ENCODE results near the gene HOXB4. TPM values are rescaled to one million over a fixed set of nuclear protein-coding genes. Genes with fewer than 3 reads are reported as not detected.

Gene HOXB4
- total RNA-seq, 1 experiment from 2014 or later: 27.9 TPM

DNA sequence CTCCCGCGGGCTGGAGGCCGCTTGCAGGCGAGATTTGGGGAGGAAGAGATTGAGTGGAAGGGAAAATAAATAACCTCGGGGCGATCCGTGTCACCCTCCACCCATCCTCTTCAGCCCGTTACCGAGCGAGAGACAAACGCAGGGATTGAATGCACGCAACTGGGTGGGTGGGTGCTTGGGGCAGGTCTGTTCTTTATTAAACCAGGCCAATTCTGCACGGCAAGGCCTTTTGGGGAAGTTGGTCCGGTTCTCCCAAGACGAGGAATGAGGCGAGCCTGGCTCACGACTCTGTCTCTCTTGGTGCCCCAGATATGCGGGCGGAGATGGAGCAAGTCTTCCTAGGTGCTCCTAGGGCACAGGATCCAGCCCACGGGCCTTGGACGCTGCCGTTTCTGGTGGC is 33.1 kb upstream of the HOXB4 start:
- CTCF ChIA-PET: no interaction called here
- Histone ChIP-seq H3K4me3 (ENCODE audit: low read depth in 2 of 2, low read length in 2 of 2) (peak overlapping the region; percentile 68 to 71), H3K27me3 (ENCODE audit: control insufficient read depth, insufficient read depth, low read length) (no peaks in the 10 kb centered on the region), H3K36me3 (ENCODE audit: control insufficient read depth, insufficient read depth, low read length) (peaks cover 2% of the 10 kb centered on the region), H3K27ac (ENCODE audit: low read length) (peak overlapping the region; percentile 99), H3K9me3 (ENCODE audit: control insufficient read depth, insufficient read depth, low read depth, low read length) (no peaks in the 10 kb centered on the region), H3K4me1 (ENCODE audit: control insufficient read depth, insufficient read depth, low read length) (peaks cover 52% of the 10 kb centered on the region)
- POLR2A ChIA-PET: no interaction called here
- DNase-seq (ENCODE audit: low read depth, low spot score): no peak
- BruUV-seq (replicated peaks): no TSS peak
- TF ChIP-seq POLR2AphosphoS5 (IDR thresholded peaks at IDR 0.05; ENCODE audit: low read depth, low read length): no peak
- TF ChIP-seq, protein P1, sequence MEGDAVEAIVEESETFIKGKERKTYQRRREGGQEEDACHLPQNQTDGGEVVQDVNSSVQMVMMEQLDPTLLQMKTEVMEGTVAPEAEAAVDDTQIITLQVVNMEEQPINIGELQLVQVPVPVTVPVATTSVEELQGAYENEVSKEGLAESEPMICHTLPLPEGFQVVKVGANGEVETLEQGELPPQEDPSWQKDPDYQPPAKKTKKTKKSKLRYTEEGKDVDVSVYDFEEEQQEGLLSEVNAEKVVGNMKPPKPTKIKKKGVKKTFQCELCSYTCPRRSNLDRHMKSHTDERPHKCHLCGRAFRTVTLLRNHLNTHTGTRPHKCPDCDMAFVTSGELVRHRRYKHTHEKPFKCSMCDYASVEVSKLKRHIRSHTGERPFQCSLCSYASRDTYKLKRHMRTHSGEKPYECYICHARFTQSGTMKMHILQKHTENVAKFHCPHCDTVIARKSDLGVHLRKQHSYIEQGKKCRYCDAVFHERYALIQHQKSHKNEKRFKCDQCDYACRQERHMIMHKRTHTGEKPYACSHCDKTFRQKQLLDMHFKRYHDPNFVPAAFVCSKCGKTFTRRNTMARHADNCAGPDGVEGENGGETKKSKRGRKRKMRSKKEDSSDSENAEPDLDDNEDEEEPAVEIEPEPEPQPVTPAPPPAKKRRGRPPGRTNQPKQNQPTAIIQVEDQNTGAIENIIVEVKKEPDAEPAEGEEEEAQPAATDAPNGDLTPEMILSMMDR (IDR thresholded peaks at IDR 0.05): no peak
- TF ChIP-seq TCF7L2 (IDR thresholded peaks at IDR 0.05; ENCODE audit: low read depth, low read length): no peak
- peak; percentile 55; the same call in 1 of the 2 replicates for TF ChIP-seq SIN3A (IDR thresholded peaks at IDR 0.05; ENCODE audit: borderline replicate concordance, insufficient read depth, low read depth, low read length)
- no peak for ATAC-seq
- in situ Hi-C loops (cut with HindIII; ENCODE audit: low pct_unique_long_range_greater_than_20kb, low sequenced_read_pairs): no loop called here
- intact Hi-C loops (cut with micrococcal nuclease; ENCODE audit: unreplicated experiment): loop anchor here (10.0 kb wide), 1 partner anchor 586 kb away; no protein-coding TSS in a partner anchor

DNA sequence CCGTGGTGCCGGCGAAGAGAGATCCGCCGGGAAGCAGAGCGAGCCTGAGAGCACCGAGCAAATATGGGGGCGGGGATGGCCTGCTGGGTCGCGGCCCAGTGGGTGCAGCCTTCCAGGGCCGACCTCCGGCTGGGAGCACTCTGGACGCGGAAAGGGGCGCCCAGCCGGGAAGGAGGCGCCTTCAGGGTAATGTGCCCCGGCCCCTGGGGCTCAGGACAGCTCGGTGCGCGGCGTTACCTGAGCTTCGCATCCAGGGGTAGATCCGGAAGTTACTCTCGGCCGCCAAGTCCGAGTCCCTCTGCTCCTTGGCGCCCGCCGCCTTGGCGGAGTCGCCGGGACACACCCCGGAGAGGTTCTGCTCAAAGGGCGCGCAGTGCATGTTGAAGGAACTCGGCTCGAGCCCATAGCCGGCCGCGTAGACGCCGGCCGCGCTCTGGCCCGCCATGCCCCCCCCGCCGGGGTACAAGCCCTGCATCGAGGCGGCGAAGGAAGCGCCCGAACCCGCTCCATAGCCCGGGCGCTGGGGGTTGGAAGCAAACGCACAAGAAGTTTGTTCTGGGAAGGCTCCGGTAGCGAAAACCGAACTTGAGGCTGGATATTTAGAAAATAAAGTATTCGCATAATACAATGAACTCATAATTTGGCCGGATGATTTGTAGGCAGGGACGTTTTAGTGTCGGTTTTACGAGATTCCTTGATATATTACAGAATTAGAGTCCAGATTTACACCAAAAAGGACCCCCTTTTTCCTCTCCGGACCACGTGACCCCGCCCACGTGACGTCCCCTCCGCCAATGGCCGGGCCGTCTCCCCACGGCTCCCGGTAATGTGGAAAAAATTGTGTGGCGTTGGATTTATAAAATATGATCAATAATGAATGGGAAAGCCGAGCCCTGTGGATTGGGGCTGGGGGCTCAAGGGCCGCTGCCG is 32.4 kb upstream of the HOXB4 start, which contains the start of gene HOXB7:
Gene HOXB7 (minus strand): TSS at position 736 of the 930 bp plus-strand sequence. CDS start 99 bp downstream, at position 637.
- peak; percentile 22 for ATAC-seq
- DNase-seq (ENCODE audit: low read depth, low spot score): no peak
- intact Hi-C loops (cut with micrococcal nuclease; ENCODE audit: unreplicated experiment) (loop anchor here (1.0 to 10.0 kb wide), 2 partner anchors 35 to 586 kb away; no protein-coding TSS in a partner anchor), in situ Hi-C loops (cut with HindIII; ENCODE audit: low pct_unique_long_range_greater_than_20kb, low sequenced_read_pairs) (no loop called here)
- peaks cover 2% of the 10 kb centered on the region for H3K36me3 ChIP-seq (ENCODE audit: control insufficient read depth, insufficient read depth, low read length)
- peak within 1 kb of the TSS; percentile 99 for H3K27ac ChIP-seq (ENCODE audit: low read length)
- ChIA-PET CTCF (interaction anchor here (0.6 kb wide), 2 partner anchors 9 to 252 kb away, joined by 3 read pairs; no protein-coding TSS in a partner anchor), POLR2A (interaction anchor here (0.5 to 2.1 kb wide), 5 partner anchors 12 to 1072 kb away, joined by 4 to 19 read pairs (median 5); no protein-coding TSS in a partner anchor)
- peaks cover 55% of the 10 kb centered on the region for H3K4me1 ChIP-seq (ENCODE audit: control insufficient read depth, insufficient read depth, low read length)
- H3K27me3 ChIP-seq (ENCODE audit: control insufficient read depth, insufficient read depth, low read length): no peaks in the 10 kb centered on the region
- no TSS peak for BruUV-seq (replicated peaks)
- TF ChIP-seq TCF7L2 (IDR thresholded peaks at IDR 0.05; ENCODE audit: low read depth, low read length) (no peak; the same call in 1 of the 2 replicates), SIN3A (IDR thresholded peaks at IDR 0.05; ENCODE audit: borderline replicate concordance, insufficient read depth, low read depth, low read length) (peak; percentile 84), POLR2AphosphoS5 (IDR thresholded peaks at IDR 0.05; ENCODE audit: low read depth, low read length) (peak; percentile 73; the same call in 1 of the 2 replicates)
- TF ChIP-seq, protein P1 (IDR thresholded peaks at IDR 0.05): no peak
- TF ChIP-seq, protein P2, sequence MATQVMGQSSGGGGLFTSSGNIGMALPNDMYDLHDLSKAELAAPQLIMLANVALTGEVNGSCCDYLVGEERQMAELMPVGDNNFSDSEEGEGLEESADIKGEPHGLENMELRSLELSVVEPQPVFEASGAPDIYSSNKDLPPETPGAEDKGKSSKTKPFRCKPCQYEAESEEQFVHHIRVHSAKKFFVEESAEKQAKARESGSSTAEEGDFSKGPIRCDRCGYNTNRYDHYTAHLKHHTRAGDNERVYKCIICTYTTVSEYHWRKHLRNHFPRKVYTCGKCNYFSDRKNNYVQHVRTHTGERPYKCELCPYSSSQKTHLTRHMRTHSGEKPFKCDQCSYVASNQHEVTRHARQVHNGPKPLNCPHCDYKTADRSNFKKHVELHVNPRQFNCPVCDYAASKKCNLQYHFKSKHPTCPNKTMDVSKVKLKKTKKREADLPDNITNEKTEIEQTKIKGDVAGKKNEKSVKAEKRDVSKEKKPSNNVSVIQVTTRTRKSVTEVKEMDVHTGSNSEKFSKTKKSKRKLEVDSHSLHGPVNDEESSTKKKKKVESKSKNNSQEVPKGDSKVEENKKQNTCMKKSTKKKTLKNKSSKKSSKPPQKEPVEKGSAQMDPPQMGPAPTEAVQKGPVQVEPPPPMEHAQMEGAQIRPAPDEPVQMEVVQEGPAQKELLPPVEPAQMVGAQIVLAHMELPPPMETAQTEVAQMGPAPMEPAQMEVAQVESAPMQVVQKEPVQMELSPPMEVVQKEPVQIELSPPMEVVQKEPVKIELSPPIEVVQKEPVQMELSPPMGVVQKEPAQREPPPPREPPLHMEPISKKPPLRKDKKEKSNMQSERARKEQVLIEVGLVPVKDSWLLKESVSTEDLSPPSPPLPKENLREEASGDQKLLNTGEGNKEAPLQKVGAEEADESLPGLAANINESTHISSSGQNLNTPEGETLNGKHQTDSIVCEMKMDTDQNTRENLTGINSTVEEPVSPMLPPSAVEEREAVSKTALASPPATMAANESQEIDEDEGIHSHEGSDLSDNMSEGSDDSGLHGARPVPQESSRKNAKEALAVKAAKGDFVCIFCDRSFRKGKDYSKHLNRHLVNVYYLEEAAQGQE (IDR thresholded peaks at IDR 0.05; ENCODE audit: insufficient read depth in 1 of 2, low read depth in 2 of 2, low read length in 1 of 2): peak in 1 of 2 experiments; percentile 42; a peak in 1 of 4 replicates
- H3K9me3 ChIP-seq (ENCODE audit: control insufficient read depth, insufficient read depth, low read depth, low read length): no peaks in the 10 kb centered on the region
- peak within 1 kb of the TSS; percentile 68 to 71 for H3K4me3 ChIP-seq (ENCODE audit: low read depth in 2 of 2, low read length in 2 of 2)

Data from Panc1 (cell line).